Thymus (tissue), 11 donors: ENCODE results near the gene MAT2B. TPM values are rescaled to one million over a fixed set of nuclear protein-coding genes. Genes with fewer than 3 reads are reported as not detected.

Source experiments
- DNase-seq, 9 donors: peaks; one replicate each; pipeline ENCODE4 v3.0.0-alpha.2; 2013; ENCODE audit warnings: low spot score in 9 of 9, low read depth in 6 of 9, missing footprints in 1 of 9
- H3K27ac ChIP-seq, 2 donors: one replicate each; pipeline ENCODE4 v1.5.1; 2013; ENCODE audit warnings: control low read depth in 1 of 2, low read depth in 1 of 2, low read length in 1 of 2, mild to moderate bottlenecking in 1 of 2, moderate library complexity in 1 of 2
- H3K27me3 ChIP-seq, 2 donors: one replicate each; pipeline ENCODE4 v1.5.1; 2013; ENCODE audit warnings: low read length in 1 of 2; ENCODE audit not compliant: control insufficient read depth in 2 of 2, insufficient read depth in 1 of 2
- H3K36me3 ChIP-seq, 2 donors: one replicate each; pipeline ENCODE4 v1.5.1; 2013; ENCODE audit warnings: low read length in 1 of 2, mild to moderate bottlenecking in 1 of 2, moderate library complexity in 1 of 2; ENCODE audit not compliant: control insufficient read depth in 2 of 2, insufficient read depth in 2 of 2
- H3K4me1 ChIP-seq, 2 donors: one replicate each; pipeline ENCODE4 v1.5.1; 2013; ENCODE audit warnings: low read length in 2 of 2; ENCODE audit not compliant: control insufficient read depth in 2 of 2, insufficient read depth in 2 of 2
- H3K4me3 ChIP-seq, 2 donors: one replicate each; pipeline ENCODE4 v1.5.1; 2013; ENCODE audit warnings: low read length in 2 of 2, control low read depth in 1 of 2, mild to moderate bottlenecking in 1 of 2
- H3K9me3 ChIP-seq, 2 donors: one replicate each; pipeline ENCODE4 v1.5.1; 2013; ENCODE audit warnings: low read length in 1 of 2, mild to moderate bottlenecking in 1 of 2; ENCODE audit not compliant: control insufficient read depth in 2 of 2, insufficient read depth in 1 of 2
- WGBS: extraction: QIAGEN DNeasy Blood & Tissue Kit; methylation state at CpG from one replicate; pipeline ENCODE4 v1.1.7; 2013; 5-methylcytosine and 5-hydroxymethylcytosine counted together
- polyA plus RNA-seq: library from polyadenylated mRNA; stranded (reverse); fragments of 200-250 nt; gene quantifications from one replicate; pipeline ENCODE4 v1.2.3, GENCODE V29; 2013
- total RNA-seq: library from RNA; stranded (reverse); fragments of 120-200 nt; gene quantifications from one replicate; pipeline ENCODE4 v1.2.4, GENCODE V29; 2013
- donor health status: healthy.

Gene MAT2B
- total and polyA plus RNA-seq, 2 donors = 59.9 to 133 TPM

DNA sequence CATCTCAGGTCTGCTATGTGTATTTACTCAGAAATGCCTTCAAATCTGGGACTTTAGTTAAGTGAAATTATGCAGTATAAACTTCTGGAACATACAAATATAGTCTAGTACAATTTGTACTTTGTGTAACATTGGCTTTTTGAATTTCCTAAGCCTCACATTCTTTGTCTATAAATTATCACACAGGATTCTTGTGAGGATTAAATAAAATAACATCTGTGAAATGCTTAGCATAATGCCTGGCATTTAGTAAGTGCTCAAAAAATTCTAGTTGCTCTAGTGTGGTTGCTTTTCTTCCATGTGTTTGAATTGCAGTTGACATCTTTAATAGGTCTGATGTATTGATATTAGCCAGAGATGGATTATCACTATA lies 42.4 kb upstream of the MAT2B start:
- H3K27ac ChIP-seq = no peak overlapping the region
- H3K27me3 ChIP-seq = no peaks in the 10 kb centered on the region
- H3K9me3 ChIP-seq = no peaks in the 10 kb centered on the region
- H3K4me3 ChIP-seq = no peak overlapping the region
- peaks cover 2 to 9% of the 10 kb centered on the region in 2 donors for H3K36me3 ChIP-seq
- H3K4me1 ChIP-seq = peaks cover 0 to 17% of the 10 kb centered on the region in 2 donors
- DNase-seq = no peak

DNA sequence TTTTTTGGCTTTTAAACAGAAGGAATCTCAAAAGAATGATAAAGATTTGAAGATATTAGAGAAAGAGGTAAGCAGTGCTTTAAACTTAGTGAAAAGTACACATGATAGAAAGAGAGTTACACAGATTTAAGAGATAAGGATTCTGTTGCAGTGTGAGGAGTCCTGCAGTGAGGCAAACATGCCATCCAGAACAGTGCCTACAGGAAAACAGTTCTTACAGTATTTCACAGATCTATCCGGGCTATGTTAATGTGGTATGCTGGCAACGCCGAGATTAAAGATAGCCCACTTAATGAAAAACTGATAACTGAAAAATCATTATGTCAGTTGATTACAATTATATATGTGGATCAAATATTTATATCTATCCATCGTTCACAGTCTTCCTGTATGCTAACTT lies 37.7 kb upstream of the MAT2B start:
- no peaks in the 10 kb centered on the region for H3K27me3 ChIP-seq
- H3K4me1 ChIP-seq = peaks cover 0 to under 1% of the 10 kb centered on the region in 2 donors
- no peak for DNase-seq
- H3K36me3 ChIP-seq = peaks cover 16 to 45% of the 10 kb centered on the region in 2 donors
- H3K4me3 ChIP-seq = no peak overlapping the region
- H3K27ac ChIP-seq = no peak overlapping the region
- WGBS = 95% methylated on average over 4 of the region's 4 CpGs
- H3K9me3 ChIP-seq = no peaks in the 10 kb centered on the region

DNA sequence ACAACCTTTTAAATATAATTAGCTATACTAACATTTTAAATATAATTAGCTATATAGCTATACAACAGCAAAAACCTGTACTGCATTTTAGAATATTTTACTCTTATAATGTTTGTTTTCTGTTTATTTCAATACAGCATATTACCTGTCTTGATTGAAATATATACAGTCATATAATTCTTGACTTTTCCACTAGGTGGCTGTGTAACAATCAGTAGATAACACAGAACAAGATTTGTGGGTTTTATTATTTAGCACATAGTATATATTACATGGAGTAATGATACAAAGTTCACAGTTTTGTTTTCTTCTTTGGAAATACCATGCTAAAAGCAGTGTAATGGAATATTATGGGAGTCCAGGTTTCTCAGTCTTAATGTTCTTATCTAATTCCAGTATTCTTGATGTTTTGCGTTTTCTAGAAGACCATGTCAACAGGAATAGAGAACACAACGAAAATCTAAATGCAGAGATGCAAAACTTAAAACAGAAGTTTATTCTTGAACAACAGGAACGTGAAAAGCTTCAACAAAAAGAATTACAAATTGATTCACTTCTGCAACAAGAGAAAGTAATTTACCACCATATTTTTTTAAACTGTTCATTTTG lies 31.7 kb upstream of the MAT2B start:
- Histone ChIP-seq H3K4me3 (no peak overlapping the region), H3K4me1 (no peaks in the 10 kb centered on the region), H3K9me3 (no peaks in the 10 kb centered on the region), H3K27me3 (no peaks in the 10 kb centered on the region), H3K27ac (no peak overlapping the region), H3K36me3 (peaks cover 16 to 64% of the 10 kb centered on the region in 2 donors)
- 97% methylated on average over 3 of the region's 3 CpGs for WGBS
- DNase-seq = peak in 3 of 9 donors; percentile 18 to 45 (median 22)

DNA sequence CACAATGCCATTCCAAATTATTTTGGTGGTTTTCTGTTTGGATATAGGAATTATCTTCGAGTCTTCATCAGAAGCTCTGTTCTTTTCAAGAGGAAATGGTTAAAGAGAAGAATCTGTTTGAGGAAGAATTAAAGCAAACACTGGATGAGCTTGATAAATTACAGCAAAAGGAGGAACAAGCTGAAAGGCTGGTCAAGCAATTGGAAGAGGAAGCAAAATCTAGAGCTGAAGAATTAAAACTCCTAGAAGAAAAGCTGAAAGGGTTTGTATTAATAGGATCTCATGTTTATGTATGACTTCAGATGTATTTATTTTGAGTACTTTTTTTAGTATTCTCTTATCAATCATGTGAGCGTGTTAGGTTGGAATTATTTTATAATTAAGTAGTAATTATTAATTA lies 30.0 kb upstream of the MAT2B start:
- Histone ChIP-seq H3K4me3 (no peak overlapping the region), H3K4me1 (no peaks in the 10 kb centered on the region), H3K9me3 (no peaks in the 10 kb centered on the region), H3K27ac (no peak overlapping the region), H3K36me3 (peaks cover 10 to 65% of the 10 kb centered on the region in 2 donors), H3K27me3 (no peaks in the 10 kb centered on the region)
- 95% methylated on average over 2 of the region's 2 CpGs for WGBS
- no peak for DNase-seq

DNA sequence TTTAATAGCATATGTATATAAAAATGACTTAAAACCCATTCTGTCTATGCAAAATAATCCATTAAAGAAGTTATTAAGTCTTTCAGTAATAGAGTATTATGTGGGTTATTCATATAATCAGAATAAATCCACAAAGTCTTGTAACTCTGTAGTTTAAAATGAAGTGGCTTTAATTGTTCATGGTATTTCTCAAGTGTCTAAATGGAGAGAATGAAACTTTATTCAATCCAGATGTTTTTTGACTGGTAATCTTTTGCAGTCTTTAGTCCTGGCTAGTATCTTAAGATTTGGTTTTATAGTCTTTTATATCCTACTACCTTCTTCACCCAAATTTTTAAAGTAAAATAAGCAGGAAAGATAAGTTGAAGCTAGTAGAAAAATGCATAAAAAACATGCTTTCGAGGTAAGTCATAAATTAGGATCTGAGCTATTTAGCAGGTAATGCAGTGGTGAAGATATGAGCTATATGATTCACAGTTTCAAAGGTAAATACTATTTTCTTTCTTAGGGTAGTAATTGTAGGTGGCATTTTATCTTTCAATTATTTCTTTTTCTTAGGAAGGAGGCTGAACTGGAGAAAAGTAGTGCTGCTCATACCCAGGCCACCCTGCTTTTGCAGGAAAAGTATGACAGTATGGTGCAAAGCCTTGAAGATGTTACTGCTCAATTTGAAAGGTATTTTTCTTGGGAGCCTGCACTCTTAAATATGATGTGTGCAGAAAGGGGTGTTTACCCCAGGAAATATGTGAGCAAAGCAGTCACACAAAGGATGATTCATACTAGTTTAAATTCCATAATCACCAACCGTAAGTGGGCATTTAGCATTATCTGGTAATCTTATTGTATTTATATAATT lies 27.1 kb upstream of the MAT2B start:
- Histone ChIP-seq H3K4me3 (no peak overlapping the region), H3K9me3 (no peaks in the 10 kb centered on the region), H3K36me3 (peaks cover 6 to 62% of the 10 kb centered on the region in 2 donors), H3K27me3 (no peaks in the 10 kb centered on the region), H3K4me1 (no peaks in the 10 kb centered on the region), H3K27ac (no peak overlapping the region)
- no peak for DNase-seq
- WGBS = over 99% methylated on average over 2 of the region's 2 CpGs

DNA sequence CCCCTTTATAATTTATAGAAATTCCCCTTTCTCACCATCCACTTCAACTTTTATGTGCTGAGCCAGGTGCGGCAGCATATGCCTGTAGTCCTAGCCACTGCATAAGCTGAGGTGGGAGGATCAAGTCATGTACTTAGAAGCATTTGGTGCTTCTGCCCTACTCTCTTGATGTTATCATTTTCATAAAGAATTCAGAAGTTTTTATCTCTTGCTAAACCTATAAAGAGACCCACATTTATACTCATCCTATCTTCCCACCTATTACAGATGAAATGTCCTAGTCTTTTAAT lies 26.5 kb upstream of the MAT2B start:
- 98% methylated on average over 1 of the region's 1 CpG for WGBS
- no peak for DNase-seq
- peaks cover 6 to 64% of the 10 kb centered on the region in 2 donors for H3K36me3 ChIP-seq
- H3K4me3 ChIP-seq = no peak overlapping the region
- H3K9me3 ChIP-seq = no peaks in the 10 kb centered on the region
- H3K27ac ChIP-seq = no peak overlapping the region
- no peaks in the 10 kb centered on the region for H3K4me1 ChIP-seq
- H3K27me3 ChIP-seq = no peaks in the 10 kb centered on the region

DNA sequence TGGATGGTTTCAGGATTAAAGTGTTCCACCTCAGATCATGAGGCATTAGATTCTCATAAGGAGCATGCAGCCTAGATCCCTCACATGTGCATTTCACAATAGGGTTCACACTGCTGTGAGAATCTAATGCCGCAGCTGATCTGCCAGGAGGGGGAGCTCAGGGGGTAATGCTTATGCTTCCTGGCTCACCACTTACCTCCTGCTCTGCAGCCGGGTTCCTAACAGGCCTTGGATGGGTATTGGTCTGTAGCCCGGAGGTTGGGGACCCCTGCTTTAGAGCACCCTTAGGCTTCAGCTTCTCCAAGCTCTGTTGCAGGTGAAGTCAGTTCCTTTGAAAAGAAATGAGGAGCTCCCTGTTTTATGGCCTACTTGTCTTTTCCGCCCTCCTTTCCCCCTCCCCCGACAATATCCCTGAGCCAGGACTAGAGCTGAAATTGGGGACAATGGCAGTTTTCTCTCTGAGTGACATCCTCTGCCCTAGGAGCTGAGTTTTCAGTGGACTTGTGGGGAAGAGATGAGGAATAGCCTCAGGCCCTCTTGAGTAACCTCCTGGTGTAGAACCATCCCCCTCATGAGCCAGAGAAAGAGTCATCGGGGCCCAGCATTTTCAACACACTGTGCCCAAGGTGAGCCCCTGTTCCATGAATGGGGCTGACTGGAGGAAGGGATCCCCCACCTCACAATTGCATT lies 16.2 kb upstream of the MAT2B start:
- Histone ChIP-seq H3K4me3 (no peak overlapping the region), H3K9me3 (no peaks in the 10 kb centered on the region), H3K36me3 (peaks cover 14 to 38% of the 10 kb centered on the region in 2 donors), H3K27ac (no peak overlapping the region), H3K4me1 (no peaks in the 10 kb centered on the region), H3K27me3 (no peaks in the 10 kb centered on the region)
- peak in 3 of 9 donors; percentile 7 to 37 (median 10) for DNase-seq
- WGBS = 99% methylated on average over 6 of the region's 6 CpGs

DNA sequence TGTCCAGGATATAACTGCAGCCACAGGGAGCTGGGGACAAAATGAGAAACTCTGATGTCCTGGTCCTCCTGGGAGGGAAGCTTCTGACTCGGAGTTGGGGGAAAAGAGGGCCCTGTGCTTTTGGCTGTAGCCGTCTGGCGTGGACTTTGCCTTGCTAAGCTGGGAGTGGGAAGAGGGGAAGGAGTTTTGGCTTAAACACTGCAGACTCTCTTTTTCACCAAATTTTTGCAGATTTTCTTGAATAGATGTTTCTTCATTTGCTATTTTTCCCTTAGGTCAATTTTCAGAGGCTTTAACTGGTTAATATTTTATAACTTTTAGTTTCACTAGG lies 15.7 kb upstream of the MAT2B start:
- DNase-seq = no peak

DNA sequence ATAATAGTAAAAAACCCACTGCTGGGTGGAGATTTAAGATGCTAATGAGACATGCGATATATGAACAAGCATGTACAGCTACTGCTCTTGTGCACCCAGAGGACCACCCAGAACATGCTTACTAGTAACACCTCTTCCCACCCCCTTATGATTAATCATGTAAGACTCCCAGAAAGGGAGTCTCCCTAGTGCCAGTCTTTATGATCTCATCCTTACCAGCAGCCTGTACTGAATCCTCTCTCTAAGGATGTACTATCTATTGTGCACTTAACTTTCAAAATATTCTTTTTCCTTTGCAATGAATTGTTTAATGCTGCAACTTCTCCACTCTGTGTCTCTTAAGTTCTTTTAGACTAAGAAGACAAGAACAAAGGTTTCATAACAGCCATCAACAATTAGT lies 9.1 kb upstream of the MAT2B start:
- Histone ChIP-seq H3K4me1 (no peaks in the 10 kb centered on the region), H3K27ac (no peak overlapping the region), H3K27me3 (no peaks in the 10 kb centered on the region), H3K9me3 (no peaks in the 10 kb centered on the region), H3K36me3 (peaks cover 10 to 17% of the 10 kb centered on the region in 2 donors), H3K4me3 (no peak overlapping the region)
- no peak for DNase-seq
- WGBS = 99% methylated on average over 1 of the region's 1 CpG

More for the DNA sequence above, 15.7 kb upstream of the MAT2B start:
- no peak overlapping the region for H3K4me3 ChIP-seq
- peaks cover 14 to 38% of the 10 kb centered on the region in 2 donors for H3K36me3 ChIP-seq
- H3K27me3 ChIP-seq = no peaks in the 10 kb centered on the region
- 98% methylated on average over 3 of the region's 3 CpGs for WGBS
- H3K4me1 ChIP-seq = no peaks in the 10 kb centered on the region
- no peak overlapping the region for H3K27ac ChIP-seq
- no peaks in the 10 kb centered on the region for H3K9me3 ChIP-seq
